NK-92 treated with Interleukin-12 subunit alpha and Interleukin-12 subunit beta, amount 100 ng/mL, for 24 hours (cell line): Measurements from ENCODE around the gene PTPRE.
A peak's percentile ranks its signal among the peaks of the same experiment; 100 is the strongest.

Source experiments
- DNase-seq: peaks from one replicate; lab custom pipeline; 2025; lab: John Stamatoyannopoulos, UW

PTPRE gene

GRCh38 chr10:128124813-128125403 is 218.0 kb downstream of the PTPRE start:
- DNase-seq = no peak

- no peak for DNase-seq
These were observed 218.6 kb downstream of the PTPRE start for GRCh38 chr10:128125416-128125943.

GRCh38 chr10:128125944-128126764 is 219.3 kb downstream of the PTPRE start, which contains the start of gene MKI67:
Gene MKI67, minus strand, starts transcription at chr10:128126423. Its CDS starts 756 bp downstream, at chr10:128125667.
- DNase-seq = peak; percentile 88

GRCh38 chr10:128128582-128128981 is 221.7 kb downstream of the PTPRE start:
- DNase-seq = no peak

- DNase-seq = no peak
These were observed 223.1 kb downstream of the PTPRE start for GRCh38 chr10:128130051-128130450.
